Rectal smooth muscle tissue (tissue), 1 donor: ENCODE data around the gene MAML1.

Experiments
- H3K27ac ChIP-seq: one replicate; pipeline ENCODE4 v1.7.0; 2013; ENCODE audit warnings: low read depth, low read length, inconsistent platforms
- H3K27me3 ChIP-seq: one replicate; pipeline ENCODE4 v1.7.0; 2013; ENCODE audit warnings: low read length; ENCODE audit not compliant: control insufficient read depth, insufficient read depth
- H3K36me3 ChIP-seq: one replicate; pipeline ENCODE4 v1.7.0; 2013; ENCODE audit warnings: low read length; ENCODE audit not compliant: control insufficient read depth, insufficient read depth
- H3K4me1 ChIP-seq: one replicate; pipeline ENCODE4 v1.7.0; 2013; ENCODE audit warnings: low read length; ENCODE audit not compliant: control insufficient read depth, insufficient read depth
- H3K4me3 ChIP-seq: one replicate; pipeline ENCODE4 v1.7.0; 2013; ENCODE audit warnings: low read length
- H3K9ac ChIP-seq: one replicate; pipeline ENCODE4 v1.7.0; 2013; ENCODE audit warnings: low read length

The MAML1 gene

GRCh38 chr5:179814090-179814489 is 81.5 kb downstream of the MAML1 start:
- Histone ChIP-seq H3K4me1 (peaks cover 7% of the 10 kb centered on the region), H3K4me3 (no peak overlapping the region), H3K27me3 (no peaks in the 10 kb centered on the region), H3K9ac (no peak overlapping the region), H3K36me3 (peaks cover 3% of the 10 kb centered on the region), H3K27ac (no peak overlapping the region)

GRCh38 chr5:179815491-179816249 is 83.0 kb downstream of the MAML1 start:
- Histone ChIP-seq H3K36me3 (peaks cover 3% of the 10 kb centered on the region), H3K4me1 (peaks cover 19% of the 10 kb centered on the region), H3K27me3 (no peaks in the 10 kb centered on the region), H3K9ac (no peak overlapping the region), H3K27ac (no peak overlapping the region), H3K4me3 (no peak overlapping the region)

GRCh38 chr5:179816401-179816795 is 83.8 kb downstream of the MAML1 start:
- Histone ChIP-seq H3K4me1 (peaks cover 19% of the 10 kb centered on the region), H3K27ac (no peak overlapping the region), H3K9ac (no peak overlapping the region)

GRCh38 chr5:179816796-179817469 is 84.3 kb downstream of the MAML1 start:
- Histone ChIP-seq H3K4me1 (peaks cover 20% of the 10 kb centered on the region), H3K27ac (peak overlapping the region; percentile 54), H3K9ac (no peak overlapping the region), H3K36me3 (peaks cover 3% of the 10 kb centered on the region), H3K4me3 (peak overlapping the region; percentile 49), H3K27me3 (no peaks in the 10 kb centered on the region)

More at GRCh38 chr5:179816401-179816795, 83.8 kb downstream of the MAML1 start:
- Histone ChIP-seq H3K27me3 (no peaks in the 10 kb centered on the region), H3K4me3 (peak overlapping the region; percentile 49), H3K36me3 (peaks cover 3% of the 10 kb centered on the region)

- Histone ChIP-seq H3K4me3 (peak overlapping the region; percentile 49), H3K36me3 (no peaks in the 10 kb centered on the region), H3K27ac (peak overlapping the region; percentile 54), H3K27me3 (no peaks in the 10 kb centered on the region), H3K9ac (no peak overlapping the region), H3K4me1 (peaks cover 25% of the 10 kb centered on the region)
Measured at GRCh38 chr5:179817470-179817840, 84.8 kb downstream of the MAML1 start.

GRCh38 chr5:179817890-179818745 is 85.5 kb downstream of the MAML1 start:
- peak overlapping the region; percentile 70 for H3K4me3 ChIP-seq
- peak overlapping the region; percentile 98 for H3K27ac ChIP-seq
- no peaks in the 10 kb centered on the region for H3K27me3 ChIP-seq
- H3K4me1 ChIP-seq: peaks cover 32% of the 10 kb centered on the region
- H3K36me3 ChIP-seq: peaks cover 5% of the 10 kb centered on the region
- H3K9ac ChIP-seq: peak overlapping the region; percentile 66

- Histone ChIP-seq H3K4me1 (peaks cover 32% of the 10 kb centered on the region), H3K27ac (peak overlapping the region; percentile 98), H3K27me3 (no peaks in the 10 kb centered on the region), H3K4me3 (peak overlapping the region; percentile 70), H3K9ac (peak overlapping the region; percentile 66), H3K36me3 (peaks cover 11% of the 10 kb centered on the region)
Measured at GRCh38 chr5:179818746-179819295, 86.2 kb downstream of the MAML1 start.

GRCh38 chr5:179819296-179820126 is 86.9 kb downstream of the MAML1 start:
- Histone ChIP-seq H3K9ac (peak overlapping the region; percentile 32), H3K4me3 (peak overlapping the region; percentile 89), H3K4me1 (peaks cover 32% of the 10 kb centered on the region), H3K36me3 (peaks cover 18% of the 10 kb centered on the region), H3K27ac (peak overlapping the region; percentile 98), H3K27me3 (no peaks in the 10 kb centered on the region)

GRCh38 chr5:179820127-179820482 is 87.5 kb downstream of the MAML1 start:
- Histone ChIP-seq H3K4me1 (peaks cover 32% of the 10 kb centered on the region), H3K36me3 (peaks cover 24% of the 10 kb centered on the region), H3K4me3 (peak overlapping the region; percentile 89), H3K9ac (peak overlapping the region; percentile 32), H3K27ac (peak overlapping the region; percentile 98), H3K27me3 (no peaks in the 10 kb centered on the region)

- peak within 1 kb of the TSS; percentile 96 for H3K9ac ChIP-seq
- H3K36me3 ChIP-seq: peaks cover 29% of the 10 kb centered on the region
- peak within 1 kb of the TSS; percentile 98 for H3K27ac ChIP-seq
- H3K4me3 ChIP-seq: peak within 1 kb of the TSS; percentile 89
- H3K4me1 ChIP-seq: peaks cover 32% of the 10 kb centered on the region
- H3K27me3 ChIP-seq: no peaks in the 10 kb centered on the region
Measured at GRCh38 chr5:179820483-179821297, 88.1 kb downstream of the MAML1 start, which contains the start of gene SQSTM1. SQSTM1 (plus strand) TSS chr5:179820905; CDS start chr5:179820937, 32 bp downstream.
